Muscle of arm (tissue), 12 donors: ENCODE measurements around the gene MOB2. TPM values are rescaled to one million over a fixed set of nuclear protein-coding genes. Genes with fewer than 3 reads are reported as not detected.

Experiments used
- DNase-seq: peaks from one replicate; pipeline ENCODE4 v3.0.0-alpha.2; 2013
- polyA plus RNA-seq, 12 donors: library from polyadenylated mRNA; unstranded; fragments of 120-200 nt; gene quantifications; one replicate each; pipeline ENCODE4 v1.2.1, GENCODE V29; 2013; ENCODE audit not compliant: insufficient read length in 12 of 12

Gene MOB2
- polyA plus RNA-seq, 12 donors = 21.4 to 29.9 (median 23.6) TPM; not detected in 1

DNA sequence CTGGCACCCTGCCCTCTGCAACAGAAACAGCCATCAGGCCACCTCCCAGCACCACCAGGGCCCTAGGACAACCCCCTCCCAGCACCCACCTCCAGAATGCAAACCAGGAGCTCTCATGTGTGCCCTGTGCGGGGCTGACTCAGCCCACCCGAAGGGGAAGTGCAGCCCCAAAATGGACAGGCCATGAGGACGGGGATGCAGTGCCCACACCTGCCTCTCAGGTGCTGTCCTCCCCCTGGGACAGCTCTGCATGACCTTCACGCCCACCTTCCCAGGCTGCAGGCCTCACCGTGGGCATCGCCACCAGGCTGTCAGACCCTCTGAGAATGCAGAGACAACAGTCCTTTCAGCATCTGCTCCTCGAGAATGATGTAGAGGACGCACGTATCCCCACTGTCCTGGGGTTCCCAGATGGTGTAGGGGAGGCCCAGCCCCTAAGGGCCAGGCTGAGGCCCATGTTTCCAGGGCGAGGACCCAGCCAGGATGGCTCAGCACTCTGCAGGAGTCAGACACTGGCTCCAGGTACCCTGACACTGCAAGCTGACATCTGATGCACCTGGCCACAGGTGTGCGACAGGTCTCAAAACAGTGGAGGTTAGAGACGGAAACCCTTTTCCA, 13.5 kb downstream of the MOB2 start:
- no peak for DNase-seq

DNA sequence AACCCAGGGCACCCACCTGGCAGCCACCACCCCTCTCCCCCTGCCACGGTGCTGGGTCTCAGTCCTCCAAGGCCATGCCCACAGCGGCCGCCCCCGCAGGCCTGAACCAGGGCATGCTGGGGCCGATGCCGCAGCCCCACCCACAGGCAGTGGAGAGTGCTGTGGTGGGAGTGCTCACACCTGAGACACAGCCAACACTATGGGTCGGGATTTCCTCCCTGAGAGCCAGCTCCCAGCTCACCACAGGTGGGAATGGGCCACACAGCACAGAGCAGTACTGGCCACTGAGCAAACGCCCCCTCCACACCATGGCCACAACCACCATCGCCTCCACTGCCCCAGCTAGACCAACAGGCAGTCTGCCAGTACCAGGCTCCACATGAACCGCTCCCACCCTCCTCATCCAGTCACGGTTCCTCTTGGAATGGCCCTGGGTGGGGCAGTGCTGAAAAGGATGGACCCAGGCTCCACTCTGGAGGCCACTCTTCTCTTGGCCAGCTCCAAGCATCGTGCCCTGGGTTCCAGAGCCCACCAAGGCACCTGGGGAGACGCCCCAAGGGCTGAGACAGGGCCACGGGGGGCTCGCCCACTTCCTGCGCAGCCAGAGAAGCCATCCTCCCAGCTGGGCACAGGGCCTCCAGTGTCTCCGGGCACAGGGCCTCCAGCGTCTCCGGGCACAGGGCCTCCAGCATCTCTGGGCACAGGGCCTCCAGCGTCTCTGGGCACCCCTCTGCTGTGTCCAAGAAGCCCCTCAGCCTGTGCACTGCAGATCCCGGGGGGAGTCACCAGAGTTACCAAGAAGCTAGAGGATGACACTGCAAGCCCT, 14.2 kb downstream of the MOB2 start:
- DNase-seq = no peak

DNA sequence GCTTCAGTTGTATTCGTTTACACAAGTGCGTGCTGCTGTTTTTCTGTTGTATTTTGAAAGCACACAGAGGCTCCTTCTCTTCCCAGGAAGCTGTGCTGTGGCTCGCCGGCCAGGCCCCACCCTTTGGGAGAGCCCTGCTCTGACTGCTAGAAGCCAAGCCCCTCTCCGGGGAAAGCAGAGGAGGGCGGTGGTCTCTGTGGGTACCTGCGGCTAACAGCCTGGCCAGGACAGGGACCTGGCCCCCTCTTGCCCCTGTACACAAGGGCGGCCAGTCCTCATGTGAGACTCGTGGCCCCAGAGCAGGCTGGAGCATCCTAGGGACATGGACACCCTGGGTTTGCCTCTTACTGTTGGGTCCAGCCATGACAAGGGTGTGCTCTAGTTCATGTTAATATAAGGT, 14.8 kb downstream of the MOB2 start:
- no peak for DNase-seq

DNA sequence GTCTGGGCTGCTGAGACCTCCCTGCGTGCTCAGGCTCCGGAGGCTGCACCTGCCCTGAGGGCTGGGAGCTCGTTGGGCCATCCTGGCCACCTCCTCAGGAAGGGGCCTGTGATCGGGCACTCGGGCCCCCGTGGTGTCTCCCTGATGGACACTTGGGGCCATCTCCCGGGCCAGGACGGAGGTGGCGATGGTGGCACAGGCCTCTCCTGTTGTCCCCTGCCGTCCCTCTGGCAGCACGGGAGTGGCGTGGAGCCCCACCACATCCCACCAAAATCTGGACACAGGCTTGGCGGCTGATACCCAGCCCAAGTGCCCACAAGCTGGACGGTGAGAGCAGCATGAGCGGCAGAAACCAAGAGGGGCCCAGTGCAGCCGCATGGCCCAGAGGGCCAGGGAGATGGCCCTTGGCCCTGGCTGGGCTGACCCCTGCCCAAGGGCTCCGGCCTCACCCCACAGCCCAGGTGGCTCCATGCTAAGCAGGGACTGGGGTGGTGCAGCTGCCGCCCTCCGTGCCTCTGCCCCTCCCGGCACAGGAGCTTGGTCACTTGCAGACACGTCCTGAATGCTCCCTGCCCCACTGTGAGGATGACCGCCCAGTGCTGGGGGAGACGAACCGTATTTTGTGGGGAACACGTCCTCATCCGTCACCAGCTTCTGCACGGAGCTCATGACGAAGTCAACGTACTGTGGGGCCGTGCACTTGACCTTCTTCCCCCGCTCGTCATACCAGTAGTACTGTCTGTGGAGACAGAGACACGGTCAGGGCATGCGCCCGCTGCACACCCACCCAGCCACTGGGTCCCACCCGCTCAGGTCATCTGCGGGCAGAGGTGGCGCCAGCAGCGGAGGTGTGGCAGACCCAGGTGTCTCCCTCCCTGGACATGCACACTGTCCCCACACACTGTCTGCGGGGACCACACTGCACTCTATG, 15.6 kb downstream of the MOB2 start:
- DNase-seq = no peak

DNA sequence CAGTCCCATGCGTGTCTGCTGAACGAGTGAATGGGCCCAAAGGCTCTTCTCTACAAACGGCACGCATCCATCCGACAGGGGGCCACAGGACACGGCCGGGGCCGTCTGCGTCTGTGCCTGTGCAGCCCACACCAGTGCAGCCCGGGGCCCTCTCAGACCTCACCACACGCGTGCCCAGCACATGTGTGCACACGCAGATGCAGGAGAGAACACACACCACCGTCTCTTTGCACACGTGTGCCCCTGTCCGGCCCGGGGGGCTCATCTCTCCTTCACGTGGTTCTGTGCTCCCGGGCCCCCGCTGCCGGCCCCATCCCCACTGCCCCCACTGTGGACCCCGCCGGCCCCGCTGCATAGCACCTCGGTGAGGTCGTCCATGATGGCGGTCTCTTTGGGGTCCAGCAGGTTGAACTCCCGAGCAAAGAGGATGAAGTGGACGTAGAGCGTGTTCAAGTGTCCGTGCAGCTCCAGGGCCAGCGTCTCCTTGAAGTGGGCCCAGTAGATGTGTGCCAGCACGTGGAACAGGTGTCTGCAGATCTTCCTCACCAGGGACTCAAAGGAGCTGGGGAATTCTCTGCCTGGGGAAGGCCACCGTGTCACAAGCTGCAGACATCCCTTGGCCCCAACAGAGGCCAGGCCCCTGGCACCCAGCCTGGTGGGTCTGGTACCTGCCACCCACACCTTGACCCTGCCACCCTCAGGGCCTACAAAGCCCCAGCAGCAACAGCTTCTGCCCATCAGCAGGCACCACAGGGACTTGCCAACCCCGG, 16.5 kb downstream of the MOB2 start:
- DNase-seq = no peak

DNA sequence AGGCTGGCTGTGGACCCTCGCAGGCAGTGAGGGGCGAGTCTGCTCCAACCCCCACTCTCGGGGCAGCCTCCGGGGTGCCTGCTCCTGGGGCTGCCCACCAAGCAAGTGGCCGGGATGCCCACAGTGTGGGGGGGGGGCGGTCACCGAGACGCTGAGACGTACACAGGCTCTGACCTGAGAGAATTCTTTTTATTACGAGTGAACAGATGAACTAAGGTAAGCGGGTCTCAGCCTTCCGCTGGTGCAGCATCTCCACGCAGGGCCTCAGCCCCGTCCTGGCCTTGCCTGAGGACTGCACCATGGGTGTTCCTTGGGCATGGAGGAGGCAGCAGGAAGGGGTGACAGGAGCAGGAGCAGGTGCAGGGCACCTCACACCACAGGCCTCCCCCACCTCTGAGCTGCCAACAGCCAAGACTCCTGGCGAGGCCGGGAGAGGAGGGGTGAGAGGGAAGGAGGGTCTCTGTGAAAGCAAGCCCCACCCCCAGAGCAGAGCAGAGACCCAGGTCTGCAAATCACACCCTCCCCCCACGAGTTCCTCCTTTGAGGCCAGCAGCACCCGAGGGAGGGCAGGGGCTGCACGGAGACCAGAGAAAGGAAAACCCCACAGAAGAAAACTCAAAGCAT, 17.2 kb downstream of the MOB2 start:
- no peak for DNase-seq

DNA sequence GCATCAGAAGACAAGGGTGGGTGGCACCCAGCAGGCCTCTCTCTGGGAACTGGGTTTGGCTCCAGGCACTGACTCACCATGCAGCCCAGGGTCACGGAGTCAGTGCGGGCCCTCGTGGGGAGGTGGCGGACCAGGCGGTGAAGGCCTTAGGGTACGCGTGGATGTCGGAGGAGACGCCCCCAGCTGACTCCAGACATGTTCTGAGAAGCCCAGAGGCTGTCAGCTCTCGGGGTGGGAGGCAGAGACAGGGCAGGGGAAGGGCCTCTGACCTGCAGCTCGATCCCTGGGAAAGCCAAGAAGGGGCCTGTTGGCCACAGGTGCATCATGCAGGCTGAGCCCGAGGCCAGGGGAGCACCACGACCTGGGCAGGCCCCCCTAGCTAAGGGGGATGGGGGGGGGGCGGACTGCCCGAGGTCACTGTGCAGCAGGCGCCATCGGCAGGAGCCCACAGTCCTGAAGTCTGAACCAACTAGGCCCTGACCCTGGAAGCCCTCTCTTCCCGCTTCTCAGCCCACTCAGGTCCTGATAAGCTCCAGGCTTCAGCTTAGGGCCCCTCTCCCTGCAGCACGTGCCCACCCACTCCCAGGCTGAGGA, 18.0 kb downstream of the MOB2 start:
- no peak for DNase-seq

DNA sequence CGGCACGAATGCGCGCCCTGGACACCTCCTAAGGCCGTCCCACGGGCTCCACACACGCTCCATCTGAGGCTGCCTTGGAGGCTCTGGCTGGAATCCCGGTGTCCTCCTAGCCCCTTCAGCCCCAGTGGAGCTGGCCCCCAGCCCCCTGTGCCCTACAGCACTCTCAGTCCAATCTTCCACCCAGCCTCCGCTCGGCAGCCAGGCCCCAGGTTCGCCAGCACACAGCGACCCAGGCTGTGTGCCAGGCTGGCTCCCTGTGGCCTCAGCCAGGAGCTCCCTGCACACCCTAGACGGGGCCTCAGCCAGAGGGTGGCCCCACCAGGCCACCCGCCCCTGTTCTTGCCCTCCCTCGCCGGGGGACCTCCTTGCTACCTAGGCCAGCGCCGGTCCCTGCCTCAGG, 18.6 kb downstream of the MOB2 start:
- DNase-seq = no peak

DNA sequence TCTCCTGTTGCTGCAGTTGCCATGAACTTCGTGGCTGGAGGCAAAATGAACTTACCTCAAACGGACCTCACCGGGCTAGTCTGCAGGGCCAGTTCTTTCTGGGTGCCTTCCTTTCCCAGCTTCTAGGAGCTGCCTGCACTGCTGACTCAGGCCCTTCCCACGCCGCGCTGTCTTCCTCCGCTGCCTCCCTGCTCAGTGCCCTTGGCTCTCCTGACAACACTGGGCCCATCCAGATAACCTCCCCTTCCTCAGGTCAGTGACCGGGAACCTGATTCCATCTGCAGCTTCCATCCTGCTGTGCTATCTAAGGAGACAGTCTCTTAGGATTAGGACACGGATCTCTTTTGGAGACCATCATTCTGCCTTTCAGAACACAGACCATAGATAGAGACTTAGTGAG, 19.3 kb downstream of the MOB2 start:
- no peak for DNase-seq

DNA sequence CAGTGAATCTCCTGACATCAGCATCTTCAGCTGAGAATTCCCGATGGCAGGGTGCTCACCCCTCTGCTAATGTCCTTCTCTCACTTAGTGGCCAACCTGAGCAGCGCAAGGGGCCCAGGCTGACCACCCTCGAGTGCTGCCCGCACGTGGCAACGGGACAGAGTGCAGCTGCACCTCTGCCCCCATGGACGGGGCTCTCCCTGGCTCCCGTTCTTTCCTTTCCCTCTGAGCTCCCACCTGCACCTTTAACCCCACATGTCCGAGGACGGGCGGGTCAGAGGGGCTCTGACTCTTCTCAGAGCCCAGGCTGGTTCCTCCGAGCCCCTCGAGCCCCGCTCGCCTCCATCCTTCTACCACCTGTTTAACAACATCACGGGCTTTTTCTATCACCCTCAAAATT, 19.8 kb downstream of the MOB2 start:
- DNase-seq = no peak

DNA sequence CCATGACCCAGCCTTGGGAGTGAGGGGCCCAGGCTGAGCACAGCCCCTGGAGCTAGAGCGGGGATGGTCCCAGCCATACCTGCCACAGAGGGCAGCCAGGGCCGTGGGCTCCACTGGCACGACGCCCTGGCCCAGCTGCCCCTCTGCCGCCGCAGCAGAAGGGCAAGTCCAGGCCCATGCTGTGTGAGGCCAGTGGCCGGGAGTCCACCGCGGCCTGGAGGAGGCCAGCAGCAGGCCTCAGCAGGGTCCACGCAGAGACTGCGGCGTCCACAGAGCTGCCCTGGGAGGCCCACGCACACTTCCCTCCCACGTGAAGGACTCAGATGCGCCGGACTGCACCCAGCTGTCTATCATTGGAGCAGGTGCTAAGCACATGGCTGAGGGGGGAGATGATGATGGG, 23.5 kb downstream of the MOB2 start:
- no peak for DNase-seq

DNA sequence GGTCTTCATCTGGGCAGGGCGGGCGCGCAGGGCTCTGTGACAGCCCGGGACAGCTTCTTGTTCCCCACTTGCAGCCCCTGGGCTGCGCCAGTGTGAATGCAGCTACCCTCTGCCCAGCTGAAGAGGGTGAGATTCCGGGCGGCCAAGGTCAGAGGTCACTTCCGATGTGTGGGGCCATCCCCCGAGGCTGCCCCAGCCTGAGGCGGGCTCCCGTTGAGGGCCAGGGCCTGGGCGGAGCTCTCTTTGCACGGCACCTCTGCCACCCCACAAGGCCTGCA, 23.9 kb downstream of the MOB2 start:
- no peak for DNase-seq

DNA sequence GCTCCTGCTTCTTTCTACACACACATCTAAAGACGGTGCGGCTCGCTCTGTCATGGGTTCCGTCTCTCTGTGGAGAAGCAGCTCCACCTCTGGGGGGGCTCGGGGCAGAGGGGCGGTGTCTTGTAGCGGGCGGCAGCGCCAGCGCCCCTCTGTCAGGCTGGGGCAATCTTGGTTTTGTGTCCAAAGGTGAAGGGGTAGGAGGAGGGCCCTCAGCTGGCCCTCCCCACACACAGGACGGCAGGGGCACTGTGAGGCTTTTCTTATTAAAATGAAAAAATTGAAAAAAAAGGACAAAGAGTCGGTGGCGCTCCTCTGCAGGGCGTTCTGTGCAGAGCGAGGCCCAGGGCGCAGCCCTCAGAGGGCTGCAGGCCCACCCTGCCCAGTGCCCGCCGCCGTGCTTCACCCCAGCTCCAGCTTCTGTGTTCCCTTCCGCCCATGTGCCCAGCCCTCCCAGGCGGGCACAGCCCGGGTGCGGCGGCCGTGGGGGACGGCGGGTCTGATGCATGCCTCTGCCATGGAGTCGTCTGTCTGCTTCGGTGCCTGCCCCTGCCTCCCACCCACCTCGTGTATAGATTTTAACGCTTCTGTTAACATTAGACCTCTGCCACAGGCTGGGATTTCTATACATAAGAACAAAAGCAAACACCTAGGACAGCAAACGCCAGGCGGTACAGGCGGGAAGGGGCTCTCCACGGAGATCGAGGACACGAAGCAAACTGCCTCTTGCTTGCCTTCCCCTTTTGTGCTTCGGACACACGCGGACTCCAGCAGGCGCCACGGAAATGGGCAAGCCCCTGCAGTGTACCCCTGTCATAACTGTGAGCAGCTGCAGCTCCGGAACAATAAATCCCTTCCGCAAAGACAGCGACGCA, 24.5 kb downstream of the MOB2 start:
- DNase-seq = no peak

DNA sequence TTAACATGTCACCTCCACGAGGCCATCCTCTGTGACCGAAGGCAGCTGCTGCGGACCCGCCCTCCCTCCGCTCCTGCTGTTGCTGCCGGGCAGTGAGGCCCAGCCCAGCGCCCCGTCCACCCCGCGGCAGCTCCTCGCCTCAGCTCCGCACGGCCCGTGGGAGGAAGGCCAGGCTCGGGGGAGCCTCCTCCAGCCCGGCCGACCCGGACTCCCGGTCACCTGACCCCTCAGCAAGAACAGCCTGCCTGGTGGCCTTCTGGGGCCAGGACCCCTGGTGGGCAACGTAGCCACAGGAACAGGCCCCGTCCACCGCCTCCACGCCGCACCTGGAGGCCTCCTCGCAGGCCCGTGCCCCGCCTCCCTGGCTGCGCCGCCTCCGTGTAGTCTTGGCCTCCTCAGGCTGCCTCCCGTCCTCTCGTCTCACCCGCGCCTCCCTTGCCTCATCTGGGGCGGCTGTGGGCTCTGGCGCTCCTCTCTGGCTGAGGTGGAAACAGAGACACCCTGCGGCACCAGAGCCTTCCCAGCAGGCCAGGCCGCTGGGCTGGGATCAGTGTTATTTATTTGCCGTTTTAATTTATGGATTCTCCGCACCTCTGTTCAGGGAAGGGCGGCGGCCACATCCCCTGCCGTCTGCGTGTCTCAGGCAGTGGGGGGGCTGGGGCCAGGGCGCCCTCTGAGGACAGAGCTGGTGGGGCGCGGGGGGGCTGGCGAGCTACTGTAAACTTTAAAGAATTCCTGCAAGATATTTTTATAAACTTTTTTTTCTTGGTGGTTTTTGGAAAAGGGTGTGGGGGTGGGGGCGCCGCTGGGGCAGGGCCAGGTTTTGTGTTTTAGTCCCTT, 25.4 kb downstream of the MOB2 start:
- no peak for DNase-seq

DNA sequence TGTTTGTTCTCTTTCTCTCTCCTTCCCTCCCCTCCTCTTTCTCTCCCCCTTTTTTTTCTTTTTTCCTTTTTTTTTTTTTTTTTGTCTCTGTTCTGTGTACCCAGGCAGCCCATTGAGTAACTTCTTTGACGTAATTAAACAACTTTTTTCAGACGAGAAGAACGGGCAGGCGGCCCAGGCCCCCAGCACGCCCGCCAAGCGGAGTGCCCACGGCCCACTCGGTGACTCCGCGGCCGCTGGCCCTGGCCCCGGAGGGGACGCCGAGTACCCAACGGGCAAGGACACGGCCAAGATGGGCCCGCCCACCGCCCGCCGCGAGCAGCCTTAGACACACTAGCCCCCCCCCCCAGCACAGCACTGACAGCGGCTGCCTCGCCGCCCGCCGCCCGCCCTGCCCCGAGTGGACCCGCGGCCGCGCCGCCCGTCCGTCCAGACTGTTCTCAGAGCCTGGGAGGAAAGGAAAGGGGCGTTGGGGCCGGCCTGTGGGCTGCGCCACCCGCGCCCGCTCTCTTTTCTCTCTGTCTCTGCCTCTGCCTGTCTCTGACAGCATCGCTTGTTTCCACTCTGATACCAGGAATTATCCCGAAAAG, 26.1 kb downstream of the MOB2 start:
- DNase-seq = no peak

DNA sequence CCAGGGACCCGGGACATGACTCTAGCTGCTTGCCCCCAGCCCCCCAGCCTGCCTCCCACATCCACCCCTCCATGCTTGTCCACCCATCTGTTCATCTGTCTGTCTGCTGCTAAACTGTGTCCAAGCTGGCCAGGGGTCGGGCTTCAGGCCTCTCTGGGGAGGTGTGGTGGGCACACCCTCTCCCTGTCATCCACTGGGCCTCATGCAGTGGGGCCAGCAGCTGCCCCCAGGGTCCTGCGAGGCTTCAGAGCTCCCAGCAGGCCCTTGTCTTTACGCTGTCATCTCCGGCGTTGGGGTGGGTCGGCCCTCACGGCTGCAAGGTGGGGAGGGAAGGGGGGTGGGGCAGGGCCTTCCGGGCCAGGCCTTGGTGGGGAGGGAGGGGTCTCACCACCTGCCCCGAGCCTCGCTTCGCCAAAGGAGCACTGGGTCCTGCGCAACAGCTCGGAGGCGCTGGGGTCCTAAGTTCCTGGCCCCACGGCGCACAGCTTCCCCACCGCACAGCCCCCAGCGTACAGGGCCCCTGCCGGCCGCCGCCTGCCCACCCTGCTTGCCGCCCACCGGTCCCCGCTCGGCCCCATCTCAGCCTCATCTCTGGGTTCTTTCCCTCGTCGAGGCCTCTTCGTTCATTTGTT, 26.7 kb downstream of the MOB2 start:
- DNase-seq = no peak

DNA sequence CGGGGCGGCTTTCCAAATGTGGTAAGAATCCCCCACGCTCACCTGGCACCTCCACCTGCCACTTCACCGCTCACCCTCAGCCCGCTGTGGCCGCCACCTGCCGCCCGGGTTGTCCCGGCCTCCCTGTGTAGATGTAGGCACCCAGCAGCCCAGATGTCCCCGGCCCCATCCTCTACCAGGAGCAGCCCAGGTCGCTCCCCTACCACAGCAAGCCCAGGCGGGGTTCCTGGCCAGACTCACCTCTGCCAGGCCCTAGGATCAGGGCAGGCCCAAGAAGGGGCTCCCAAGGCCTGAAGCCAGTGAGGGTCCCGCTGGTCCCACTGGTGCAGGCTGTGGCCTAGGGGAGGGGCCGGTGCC, 27.4 kb downstream of the MOB2 start:
- no peak for DNase-seq
